ENCODE measurements around the gene KRT73.

- TF ChIP-seq CTCF (IDR thresholded peaks at IDR 0.05; ENCODE audit: low read depth, low read length) (no peak), POLR2A (IDR thresholded peaks at IDR 0.05; ENCODE audit: extremely low read depth, insufficient read length) (no peak)
These were observed 23.1 kb upstream of the KRT73 start for GRCh38 chr12:52641468-52641867.

Measured in NB4 (cell line).